Activated CD4-positive, CD25-positive, alpha-beta regulatory T cell treated with anti-CD3 and anti-CD28 coated beads, Interleukin-2, amount 50 U/mL, for 16 hours (primary cell): ENCODE data around the gene IMMP2L.
"Not testable (repeated sequence)": the region's sequence is repeated elsewhere in the genome, so short reads cannot be mapped to it uniquely, and the experiment has no call there.

Experiments used
- DNase-seq: peaks from one replicate; pipeline ENCODE4 v3.0.0-alpha.2; 2020; ENCODE audit warnings: low read depth, low spot score

The IMMP2L gene

GRCh38 chr7:111264981-111265380 is 297.3 kb downstream of the IMMP2L start:
- DNase-seq = no peak

- no peak for DNase-seq
These were observed 298.0 kb downstream of the IMMP2L start for GRCh38 chr7:111264111-111264868.

GRCh38 chr7:111262293-111263116 is 299.8 kb downstream of the IMMP2L start:
- DNase-seq = no peak

- no peak for DNase-seq
These were observed 300.8 kb downstream of the IMMP2L start for GRCh38 chr7:111261496-111261895.

GRCh38 chr7:111259991-111260390 is 302.3 kb downstream of the IMMP2L start:
- no peak for DNase-seq

GRCh38 chr7:111256391-111256790 is 305.9 kb downstream of the IMMP2L start:
- no peak for DNase-seq

GRCh38 chr7:111255576-111255975 is 306.7 kb downstream of the IMMP2L start:
- no peak for DNase-seq

GRCh38 chr7:111251365-111251764 is 310.9 kb downstream of the IMMP2L start:
- DNase-seq = not testable (repeated sequence)

GRCh38 chr7:111249807-111250206 is 312.5 kb downstream of the IMMP2L start:
- not testable (repeated sequence) for DNase-seq

GRCh38 chr7:111242141-111242755 is 320.0 kb downstream of the IMMP2L start:
- DNase-seq = no peak

GRCh38 chr7:111240371-111240770 is 321.9 kb downstream of the IMMP2L start:
- DNase-seq = no peak

GRCh38 chr7:111239437-111239836 is 322.9 kb downstream of the IMMP2L start:
- DNase-seq = no peak

GRCh38 chr7:111238886-111239285 is 323.4 kb downstream of the IMMP2L start:
- no peak for DNase-seq

- no peak for DNase-seq
These were observed 326.6 kb downstream of the IMMP2L start for GRCh38 chr7:111235709-111236108.

- no peak for DNase-seq
These were observed 329.8 kb downstream of the IMMP2L start for GRCh38 chr7:111232249-111233084.

- no peak for DNase-seq
These were observed 332.4 kb downstream of the IMMP2L start for GRCh38 chr7:111229916-111230315.

- DNase-seq = no peak
These were observed 333.0 kb downstream of the IMMP2L start for GRCh38 chr7:111229181-111229740.

- DNase-seq = no peak
These were observed 333.9 kb downstream of the IMMP2L start for GRCh38 chr7:111228437-111228836.

GRCh38 chr7:111226800-111227199 is 335.5 kb downstream of the IMMP2L start:
- DNase-seq = no peak

GRCh38 chr7:111224354-111225231 is 337.7 kb downstream of the IMMP2L start:
- DNase-seq = no peak
